NCI-H2107 treated with DMSO at 0.1 percent for 48 hours (cell line): ENCODE data around the gene SNX2.
"Not testable (repeated sequence)": the region's sequence is repeated elsewhere in the genome, so short reads cannot be mapped to it uniquely, and the experiment has no call there.

Experiments
- DNase-seq: peaks from one replicate; lab custom pipeline; 2025; ENCODE audit not compliant: unreplicated experiment; lab: John Stamatoyannopoulos, UW

Gene SNX2, protein sequence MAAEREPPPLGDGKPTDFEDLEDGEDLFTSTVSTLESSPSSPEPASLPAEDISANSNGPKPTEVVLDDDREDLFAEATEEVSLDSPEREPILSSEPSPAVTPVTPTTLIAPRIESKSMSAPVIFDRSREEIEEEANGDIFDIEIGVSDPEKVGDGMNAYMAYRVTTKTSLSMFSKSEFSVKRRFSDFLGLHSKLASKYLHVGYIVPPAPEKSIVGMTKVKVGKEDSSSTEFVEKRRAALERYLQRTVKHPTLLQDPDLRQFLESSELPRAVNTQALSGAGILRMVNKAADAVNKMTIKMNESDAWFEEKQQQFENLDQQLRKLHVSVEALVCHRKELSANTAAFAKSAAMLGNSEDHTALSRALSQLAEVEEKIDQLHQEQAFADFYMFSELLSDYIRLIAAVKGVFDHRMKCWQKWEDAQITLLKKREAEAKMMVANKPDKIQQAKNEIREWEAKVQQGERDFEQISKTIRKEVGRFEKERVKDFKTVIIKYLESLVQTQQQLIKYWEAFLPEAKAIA

DNA sequence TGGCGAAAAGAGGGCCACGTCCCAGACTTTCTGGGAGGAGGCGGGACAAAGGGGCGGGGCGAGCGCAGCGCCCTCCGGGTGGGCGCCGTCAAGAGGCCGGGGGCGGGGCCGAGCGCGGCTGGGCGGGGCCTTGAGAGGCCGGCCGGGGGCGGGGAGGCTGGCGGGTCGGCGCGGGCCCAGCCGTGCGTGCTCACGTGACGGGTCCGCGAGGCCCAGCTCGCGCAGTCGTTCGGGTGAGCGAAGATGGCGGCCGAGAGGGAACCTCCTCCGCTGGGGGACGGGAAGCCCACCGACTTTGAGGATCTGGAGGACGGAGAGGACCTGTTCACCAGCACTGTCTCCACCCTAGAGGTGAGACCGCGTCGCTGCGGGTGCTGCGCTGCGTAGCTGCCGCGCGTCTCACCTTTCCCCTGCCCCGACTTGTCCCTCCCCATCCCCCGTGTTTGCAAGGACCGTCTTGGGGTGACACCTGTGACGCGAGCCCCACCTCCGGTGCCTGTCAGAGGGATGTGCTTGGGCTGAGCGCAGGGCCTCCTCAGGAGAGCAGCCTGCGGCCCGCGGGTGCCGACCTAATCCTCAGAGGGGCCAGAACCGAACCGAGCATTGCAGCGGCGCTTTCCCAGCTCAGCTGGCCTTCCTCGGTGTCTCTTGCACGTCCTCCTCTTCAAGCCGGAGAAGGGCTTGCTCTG, at the start of gene SNX2:
Gene SNX2, plus strand, starts transcription at position 220 of the 689 bp plus-strand sequence. Its CDS starts 24 bp downstream, at position 244.
- peak; percentile 15 for DNase-seq

DNA sequence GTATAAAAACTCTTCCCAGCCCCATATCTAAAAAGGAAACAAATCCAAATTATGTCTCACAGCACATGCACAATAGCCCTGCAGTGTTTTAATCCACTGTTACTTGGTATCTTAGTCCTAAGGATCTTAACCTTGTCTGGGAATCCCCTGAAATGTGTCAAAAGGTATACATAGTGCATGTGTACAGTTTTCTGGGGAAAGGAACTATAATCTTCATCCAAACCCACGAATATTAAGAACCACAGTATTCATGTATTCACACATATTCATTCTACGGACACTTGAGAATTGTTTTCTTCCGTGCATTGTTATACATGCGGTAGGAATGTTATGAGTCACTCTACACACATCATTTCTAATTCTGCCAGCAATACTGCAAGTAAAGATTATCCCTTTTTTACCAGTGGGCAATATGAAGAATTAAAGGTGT, 47.8 kb upstream of the SNX2 start:
- DNase-seq, result no peak

DNA sequence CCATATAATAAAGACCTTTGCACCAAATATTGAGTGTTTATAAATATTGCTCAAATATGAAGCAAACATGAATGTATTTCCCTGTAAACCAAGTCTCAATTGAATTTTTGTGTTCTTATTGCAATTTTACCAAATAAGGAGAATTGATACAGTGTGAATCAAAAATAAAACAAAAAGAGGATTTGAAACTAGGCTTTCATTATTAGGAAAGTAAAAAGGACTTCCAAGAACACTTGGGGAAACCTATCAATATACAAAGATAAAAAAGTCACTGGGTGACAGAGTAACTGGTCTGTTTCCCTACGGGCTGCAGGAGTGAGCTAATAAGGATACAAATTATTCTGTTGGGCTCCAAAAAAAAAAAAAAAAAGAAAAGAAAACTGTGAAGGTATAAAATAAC, 44.8 kb upstream of the SNX2 start:
- no peak for DNase-seq

DNA sequence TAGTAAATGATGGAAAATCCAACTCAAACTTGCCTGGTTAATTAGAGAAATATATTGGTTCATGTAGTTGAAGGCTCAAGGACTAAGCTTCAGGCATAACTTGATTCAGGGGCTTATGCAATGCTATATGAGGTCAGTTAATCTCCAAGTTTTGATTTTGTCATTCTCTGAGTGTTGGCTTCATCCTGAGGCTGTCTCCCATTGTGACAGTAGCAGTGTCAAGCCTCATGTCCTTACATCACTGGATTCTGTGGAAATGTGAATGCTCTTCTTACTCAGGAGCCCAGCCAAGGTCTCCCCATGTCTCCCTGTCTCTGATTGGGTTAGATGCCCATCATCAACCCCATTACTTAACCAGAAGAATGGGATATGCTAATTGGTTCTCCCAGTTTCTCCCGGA, 44.4 kb upstream of the SNX2 start:
- no peak for DNase-seq

DNA sequence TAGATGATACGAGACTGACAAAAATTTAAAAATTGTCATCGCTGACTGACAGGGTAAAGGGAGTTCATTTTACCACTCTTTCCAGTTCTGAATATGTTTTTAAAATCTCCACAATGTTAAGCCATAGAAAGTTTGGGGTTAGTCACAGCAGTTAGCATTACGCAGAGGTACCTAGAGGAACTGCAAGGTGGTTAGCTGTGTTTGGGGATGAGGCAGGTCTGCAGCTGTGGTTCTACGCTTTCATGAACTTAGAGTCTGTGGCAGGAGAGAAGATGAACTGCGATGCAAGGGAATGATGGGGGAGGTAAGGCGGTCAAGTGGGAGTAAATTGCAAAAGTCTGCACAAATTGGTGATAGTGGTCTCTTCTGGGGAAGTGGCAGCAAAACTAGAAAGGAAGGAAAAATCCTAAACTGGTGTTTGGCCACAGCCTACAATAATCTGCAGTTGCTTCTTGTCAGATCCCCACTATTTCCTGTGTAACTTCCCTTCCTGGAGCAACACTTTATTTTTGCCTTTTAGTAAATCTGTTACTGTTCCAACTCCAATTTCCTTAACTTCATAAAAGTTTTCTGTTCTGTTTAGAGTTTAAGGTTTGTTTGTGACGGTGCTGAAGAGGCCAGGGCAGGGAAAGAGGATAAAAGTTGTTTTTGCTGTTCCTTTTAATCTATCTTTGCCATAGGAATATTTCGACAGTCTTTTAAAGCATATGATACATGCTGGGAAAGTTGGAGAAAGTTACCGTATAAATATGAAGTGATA, 38.6 kb upstream of the SNX2 start:
- no peak for DNase-seq

DNA sequence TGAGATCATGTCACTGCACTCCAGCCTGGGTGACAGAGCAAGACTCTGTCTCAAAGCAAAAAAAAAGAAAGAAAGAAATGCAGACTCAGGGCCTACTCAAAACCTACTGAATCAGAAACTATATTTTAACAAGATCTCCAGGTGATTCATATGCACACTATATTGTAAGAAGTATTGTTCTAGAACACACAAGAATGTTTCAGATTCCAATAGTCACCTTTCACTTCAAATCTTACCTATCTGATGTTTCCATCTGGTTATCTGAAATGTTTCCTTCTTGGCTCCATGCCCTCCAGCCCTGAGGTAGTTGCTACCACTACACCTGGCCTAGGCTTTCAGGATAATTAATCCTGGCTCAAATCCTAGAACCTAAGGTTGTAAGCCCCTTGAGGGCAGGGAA, 36.8 kb upstream of the SNX2 start:
- DNase-seq, result no peak

DNA sequence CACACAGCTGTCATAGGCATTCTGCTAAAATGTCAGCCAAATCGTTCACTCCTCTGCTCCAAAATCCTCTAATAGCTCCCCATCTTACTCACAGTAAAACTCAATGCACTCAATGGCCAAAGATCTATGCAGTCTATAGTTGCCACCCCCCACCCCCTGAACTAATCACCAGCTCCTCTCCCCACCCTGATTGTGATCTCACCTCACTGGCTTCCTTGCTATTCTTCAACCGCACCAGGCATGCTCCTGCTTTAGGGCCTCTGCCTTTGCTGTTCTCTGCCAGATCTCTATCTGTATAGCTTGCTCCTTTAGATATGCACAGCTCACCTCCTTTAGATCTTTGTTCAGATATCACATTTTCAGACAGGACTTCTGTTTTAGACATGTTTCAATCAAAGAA, 33.2 kb upstream of the SNX2 start:
- no peak for DNase-seq

DNA sequence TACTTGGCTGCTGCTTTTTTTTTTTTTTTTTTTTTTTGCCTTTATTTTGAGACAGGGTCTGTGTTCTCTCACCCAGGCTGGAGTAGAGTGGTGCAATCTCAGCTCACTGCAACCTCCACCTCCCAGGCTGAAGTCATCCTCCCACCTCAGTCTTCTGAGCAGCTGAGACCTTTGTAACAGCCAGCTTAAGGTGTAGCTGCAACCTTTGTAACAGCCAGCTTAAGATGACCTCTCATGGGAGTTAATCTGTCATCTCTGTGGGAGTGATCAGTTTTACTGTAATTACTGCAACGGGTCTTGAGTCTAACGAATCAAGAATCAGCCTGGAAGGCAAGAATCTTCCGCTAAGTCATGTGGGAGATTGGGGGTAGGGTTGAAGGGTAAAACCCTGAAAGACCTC, 31.6 kb upstream of the SNX2 start:
- DNase-seq, result no peak

DNA sequence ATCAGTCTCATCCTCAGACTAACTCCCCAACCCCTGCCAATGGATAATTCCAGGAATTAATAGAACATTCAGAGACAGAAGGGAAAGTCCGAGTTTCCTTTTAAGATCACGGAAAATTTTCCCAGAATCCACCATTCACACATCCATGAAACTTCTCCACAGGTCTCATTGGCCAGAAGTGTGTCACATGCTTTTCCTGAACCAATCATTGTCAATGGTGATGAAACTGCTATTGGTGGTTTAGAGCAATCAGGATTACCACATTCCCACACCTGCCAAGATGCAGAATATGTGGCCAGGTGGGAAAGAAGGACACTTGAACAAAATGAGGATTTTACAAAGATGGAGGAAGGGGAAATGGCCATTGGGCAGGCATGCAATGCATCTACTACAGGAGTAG, 29.3 kb upstream of the SNX2 start:
- no peak for DNase-seq

DNA sequence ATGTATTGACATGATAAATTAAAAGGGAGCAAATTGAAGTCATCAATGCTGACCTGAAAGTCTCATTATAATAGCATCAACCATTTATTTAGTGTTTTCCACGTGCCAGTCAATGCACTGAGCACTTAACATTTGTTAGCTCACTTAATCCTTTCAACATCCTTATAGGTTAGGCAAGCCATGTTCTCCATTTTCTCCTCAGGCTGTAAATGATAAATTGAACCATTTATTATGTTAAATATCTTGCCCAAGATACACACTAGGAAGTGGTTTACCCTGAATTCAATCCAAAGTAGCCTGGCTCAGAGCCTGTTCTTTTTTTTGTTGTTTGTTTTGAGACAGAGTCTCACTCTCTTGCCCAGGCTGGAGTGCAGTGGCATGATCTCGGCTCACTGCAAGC, 25.0 kb upstream of the SNX2 start:
- DNase-seq, result no peak

DNA sequence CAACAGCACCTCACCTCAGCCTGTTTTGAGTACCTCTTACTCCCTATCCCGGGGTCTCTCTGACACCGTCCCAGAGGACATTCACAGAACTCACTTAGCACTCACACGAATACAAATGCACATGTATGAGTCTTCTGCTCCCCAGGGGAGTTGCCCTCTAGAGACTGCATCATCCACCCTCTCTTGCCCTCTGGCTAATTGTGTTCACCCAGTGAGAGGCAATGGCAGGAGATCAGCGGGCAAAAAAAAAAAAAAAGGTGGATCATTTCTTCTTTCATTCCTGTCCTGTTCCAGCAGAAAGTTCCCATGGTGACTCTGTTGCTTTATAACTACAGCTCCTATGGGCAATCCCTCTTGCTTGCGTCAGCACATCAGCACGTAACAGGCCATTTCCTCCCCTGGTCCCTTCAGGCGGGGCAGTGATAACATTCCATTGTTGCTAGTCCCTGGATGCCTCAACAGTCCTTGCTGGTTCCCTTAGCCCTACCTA, 23.5 kb upstream of the SNX2 start:
- DNase-seq, result no peak

DNA sequence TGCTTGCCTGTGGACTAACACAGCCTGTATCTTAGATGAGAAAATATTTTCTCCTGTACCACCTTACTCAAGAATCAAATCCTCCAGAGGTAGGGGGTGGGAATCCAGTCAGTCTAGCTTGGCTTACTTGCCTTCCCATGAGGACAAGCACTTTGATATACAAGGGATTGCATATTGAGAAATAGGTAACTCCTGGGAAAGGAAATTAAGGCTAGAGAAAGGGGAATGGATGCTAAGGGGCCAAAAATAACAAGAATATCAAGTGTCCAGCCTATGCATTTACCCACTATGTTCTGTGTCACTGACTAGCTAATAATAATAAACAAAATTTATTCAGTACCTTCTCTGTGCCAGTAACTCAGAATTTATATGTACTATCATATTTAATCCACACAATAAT, 21.4 kb upstream of the SNX2 start:
- no peak for DNase-seq

DNA sequence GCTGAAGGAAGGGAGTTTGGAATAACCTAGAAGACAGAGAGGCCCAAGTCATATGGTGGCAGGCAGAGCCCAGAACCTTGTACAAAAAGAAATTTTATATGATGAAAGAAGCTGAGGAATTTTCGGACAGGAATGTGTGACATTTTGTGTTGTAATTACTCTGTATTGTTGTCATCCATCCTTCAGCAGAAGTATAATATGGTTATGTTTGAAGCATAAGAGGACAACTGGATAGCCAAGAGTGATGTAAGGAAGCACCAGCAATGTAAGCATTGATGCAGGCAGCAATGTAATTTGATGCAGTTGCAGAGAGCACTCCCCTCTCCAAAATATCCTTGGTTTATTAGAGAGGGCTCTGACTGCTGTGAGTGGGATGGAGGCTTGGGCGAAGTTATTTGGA, 19.1 kb upstream of the SNX2 start:
- DNase-seq, result no peak

DNA sequence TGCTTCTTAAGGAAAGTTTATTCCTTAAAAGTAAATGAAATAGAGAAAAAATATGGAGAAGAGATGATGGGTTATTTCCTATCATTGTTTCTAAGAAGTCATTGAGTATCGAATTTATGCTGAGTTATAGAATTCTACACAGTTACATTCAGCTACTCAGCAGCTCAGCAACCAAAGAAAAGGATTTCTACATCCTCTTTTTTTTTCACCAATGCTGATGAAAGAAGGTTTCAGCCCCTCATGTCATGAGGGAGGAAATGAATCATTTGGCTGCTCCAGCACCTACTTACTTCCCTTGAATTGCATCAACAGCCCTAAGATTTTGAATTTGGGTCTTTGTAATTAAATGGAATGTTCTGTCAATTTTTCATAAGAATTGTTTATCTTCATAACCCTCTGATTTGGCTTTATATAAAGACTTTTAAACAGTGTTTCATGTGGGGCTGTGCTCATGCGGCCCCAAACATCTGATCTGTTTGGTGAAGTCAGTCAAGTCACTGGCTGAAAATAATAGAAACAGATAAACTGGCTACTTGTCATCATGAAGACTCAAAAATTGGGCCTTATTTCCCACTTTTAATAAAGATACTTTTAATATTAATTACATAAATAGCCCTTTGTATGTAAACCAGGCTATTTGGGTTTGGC, 18.5 kb upstream of the SNX2 start:
- DNase-seq, result no peak

DNA sequence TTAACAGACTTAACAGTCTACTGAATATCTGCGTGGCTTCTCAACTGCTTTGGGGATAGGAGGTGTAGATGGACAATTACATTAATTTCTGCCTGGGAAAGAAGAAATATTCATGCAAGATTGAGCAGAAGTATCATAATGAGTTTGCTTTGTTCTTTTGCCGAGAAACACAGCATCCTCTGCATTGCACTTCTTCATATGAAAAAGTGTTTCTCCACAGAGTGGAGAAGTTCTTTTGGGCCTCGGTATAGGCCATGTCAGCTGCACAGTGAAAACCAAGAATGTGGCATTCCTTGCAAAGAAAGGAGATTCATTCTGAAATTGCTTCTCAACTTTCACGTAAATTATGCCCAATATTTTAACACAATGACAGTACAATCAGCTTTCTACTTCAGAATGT, 17.6 kb upstream of the SNX2 start:
- no peak for DNase-seq

DNA sequence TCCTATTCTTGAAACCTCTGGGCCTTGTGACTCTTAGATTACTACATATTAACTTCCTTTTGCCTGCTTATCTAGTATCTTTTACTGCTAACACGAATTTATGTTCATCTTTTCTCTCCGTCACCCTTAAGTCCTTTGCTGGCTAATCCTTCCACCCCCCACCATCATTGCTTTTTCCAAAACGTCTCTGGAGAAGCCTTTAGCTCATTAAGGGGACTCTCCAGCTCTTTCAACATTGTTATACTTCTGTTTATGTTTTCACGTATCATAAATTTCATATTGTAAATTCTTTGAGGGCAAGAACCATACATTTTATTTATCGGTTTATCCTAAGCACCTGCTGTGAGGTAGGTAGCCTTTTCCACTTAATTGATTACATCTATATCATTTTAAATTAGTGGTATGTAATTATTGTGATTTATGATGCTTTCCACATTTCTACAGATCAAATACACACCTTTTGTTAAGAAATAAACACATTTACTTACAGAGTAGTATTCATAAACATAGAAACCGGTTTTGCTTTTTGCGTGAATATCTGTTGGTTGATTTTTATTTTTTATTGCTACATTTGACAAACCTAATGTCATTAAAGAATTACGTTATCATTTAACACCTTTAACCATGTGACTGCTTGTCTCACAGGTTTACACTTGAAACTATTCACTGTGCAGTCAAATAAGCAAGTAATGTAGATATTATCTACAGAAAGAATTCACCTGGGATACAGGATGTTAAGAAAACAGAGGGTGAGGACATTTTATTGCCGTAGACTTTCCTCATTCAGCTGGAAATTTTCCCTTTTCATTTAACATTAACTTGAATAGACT, 15.4 kb upstream of the SNX2 start:
- DNase-seq, result no peak

DNA sequence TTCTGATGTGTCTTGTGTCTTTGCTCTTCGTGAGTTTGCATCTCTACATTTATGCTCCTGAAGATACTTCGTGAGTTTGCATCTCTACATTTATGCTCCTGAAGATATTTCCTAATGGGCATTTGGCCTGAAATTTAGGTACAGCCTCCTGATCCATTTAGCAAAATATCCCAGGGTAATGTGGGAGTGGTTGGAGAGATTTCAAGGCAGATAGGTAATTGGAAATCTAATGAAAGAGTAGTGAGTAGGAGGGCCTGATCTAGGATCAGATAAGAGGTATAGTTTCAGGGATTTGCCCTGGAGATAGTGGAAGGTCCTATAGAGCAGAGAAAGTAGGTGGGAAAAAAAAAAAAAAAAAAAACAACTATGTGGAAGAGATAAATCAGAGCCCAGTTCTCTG, 14.6 kb upstream of the SNX2 start:
- DNase-seq, result no peak

DNA sequence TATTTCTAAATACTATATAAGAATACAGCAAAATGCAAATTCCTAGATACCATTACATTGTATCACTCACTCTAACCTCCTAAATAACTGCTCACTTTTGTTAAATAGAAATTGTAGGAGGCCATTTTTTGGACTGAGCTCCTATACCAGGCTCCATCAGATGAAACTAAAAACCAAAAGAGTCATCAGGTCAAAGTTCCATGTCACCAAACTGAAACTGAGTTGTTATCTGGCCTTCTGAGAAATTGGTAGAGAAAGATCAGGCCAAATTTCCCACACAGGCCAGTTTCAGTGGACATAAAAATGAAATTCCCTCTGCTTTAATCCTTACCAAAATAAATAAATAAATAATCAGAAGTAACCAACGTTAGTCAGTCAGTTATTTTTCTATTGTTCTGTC, 13.8 kb upstream of the SNX2 start:
- no peak for DNase-seq

DNA sequence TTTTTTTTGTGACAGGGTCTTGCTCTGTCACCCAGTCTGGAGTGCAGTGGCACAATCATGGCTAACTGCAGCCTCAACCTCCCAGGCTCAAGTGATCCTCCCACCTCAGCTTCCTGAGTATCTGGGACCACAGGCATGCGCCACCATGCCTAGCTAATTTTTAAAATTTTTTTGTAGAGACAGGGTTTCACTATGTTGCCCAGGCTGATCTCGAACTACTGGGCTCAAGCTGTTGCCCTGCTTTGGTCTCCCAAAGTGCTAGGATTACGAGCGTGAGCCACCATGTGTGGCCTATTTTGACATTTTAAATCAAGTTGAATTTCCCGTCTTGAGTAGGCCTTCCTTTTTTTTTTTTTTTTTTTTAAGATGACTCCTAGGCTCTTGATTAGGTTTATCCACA, 13.0 kb upstream of the SNX2 start:
- DNase-seq, result not testable (repeated sequence)

DNA sequence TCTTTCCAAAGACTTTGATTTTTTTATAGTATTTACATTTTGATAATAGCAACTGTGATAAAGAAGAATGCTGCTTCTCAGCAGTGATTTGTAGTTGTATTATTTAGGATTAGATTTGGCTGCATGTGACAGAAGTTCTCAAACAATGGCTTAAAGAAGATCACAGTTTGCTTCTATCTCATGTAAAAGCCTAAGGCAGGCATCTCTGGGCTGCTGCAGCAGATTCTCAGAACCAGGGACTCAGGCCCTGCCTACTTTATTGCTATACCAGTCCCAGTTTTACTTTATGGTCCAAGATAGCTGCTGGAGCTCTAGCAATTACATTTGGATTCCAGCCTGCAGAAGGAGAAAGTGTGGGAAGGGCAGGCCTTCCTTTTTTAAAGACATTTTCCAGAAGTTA, 8.8 kb upstream of the SNX2 start:
- DNase-seq, result no peak
